AG08396 (cell line): ENCODE data around the gene ZNF177.
"Not testable (repeated sequence)": the region's sequence is repeated elsewhere in the genome, so short reads cannot be mapped to it uniquely, and the experiment has no call there.

Source experiments
- DNase-seq: peaks from one replicate; pipeline ENCODE4 v3.0.0; 2012; ENCODE audit warnings: low spot score, mixed read lengths

ZNF177 gene

GRCh38 chr19:9362905-9363304 lies at the start of gene ZNF177:
Gene ZNF177, plus strand, starts transcription at chr19:9363013. Its CDS starts 15,299 bp downstream, at chr19:9378312.
- no peak for DNase-seq

- no peak for DNase-seq
These were observed 49.1 kb upstream of the ZNF177 start for GRCh38 chr19:9313756-9314155.

- DNase-seq = no peak
These were observed 41.5 kb upstream of the ZNF177 start for GRCh38 chr19:9321338-9321737.

GRCh38 chr19:9321756-9322155 lies 41.1 kb upstream of the ZNF177 start:
- not testable (repeated sequence) for DNase-seq

GRCh38 chr19:9322201-9322600 lies 40.6 kb upstream of the ZNF177 start:
- not testable (repeated sequence) for DNase-seq

- DNase-seq = peak; percentile 74
These were observed 39.3 kb upstream of the ZNF177 start for GRCh38 chr19:9323557-9323918.

- DNase-seq = peak; percentile 98
These were observed 38.8 kb upstream of the ZNF177 start, which contains the start of gene ZNF559 for GRCh38 chr19:9323919-9324583. Gene ZNF559, plus strand, starts transcription at chr19:9324179. Its CDS starts 14,371 bp downstream, at chr19:9338550.

- no peak for DNase-seq
These were observed 38.2 kb upstream of the ZNF177 start for GRCh38 chr19:9324584-9324962.

GRCh38 chr19:9329999-9330398 lies 32.8 kb upstream of the ZNF177 start:
- no peak for DNase-seq

GRCh38 chr19:9342610-9343304 lies 20.1 kb upstream of the ZNF177 start:
- no peak for DNase-seq

- no peak for DNase-seq
These were observed 17.8 kb upstream of the ZNF177 start for GRCh38 chr19:9345005-9345404.

GRCh38 chr19:9348253-9348652 lies 14.6 kb upstream of the ZNF177 start:
- DNase-seq = no peak

- no peak for DNase-seq
These were observed 14.1 kb upstream of the ZNF177 start for GRCh38 chr19:9348671-9349070.

GRCh38 chr19:9352505-9352904 lies 10.3 kb upstream of the ZNF177 start:
- DNase-seq = no peak

- DNase-seq = no peak
These were observed 9.8 kb upstream of the ZNF177 start for GRCh38 chr19:9353011-9353410.

GRCh38 chr19:9354651-9355050 lies 8.2 kb upstream of the ZNF177 start:
- no peak for DNase-seq

- DNase-seq = no peak
These were observed 8.2 kb downstream of the ZNF177 start for GRCh38 chr19:9370738-9371619.

- DNase-seq = no peak
These were observed 18.6 kb downstream of the ZNF177 start for GRCh38 chr19:9381361-9381785.

GRCh38 chr19:9406798-9407352 lies 44.1 kb downstream of the ZNF177 start:
- peak; percentile 93 for DNase-seq

- DNase-seq = no peak
These were observed 45.0 kb downstream of the ZNF177 start for GRCh38 chr19:9407827-9408226.

- no peak for DNase-seq
These were observed 50.6 kb downstream of the ZNF177 start for GRCh38 chr19:9413240-9413954.

- DNase-seq = no peak
These were observed 65.1 kb downstream of the ZNF177 start for GRCh38 chr19:9427941-9428340.
